ENCODE data around the gene THBS2. TPM values are rescaled to one million over a fixed set of nuclear protein-coding genes. Genes with fewer than 3 reads are reported as not detected.

THBS2 gene
- total and polyA plus RNA-seq, 12 donors = 5.2 to 45.9 (median 10.7) TPM

DNA sequence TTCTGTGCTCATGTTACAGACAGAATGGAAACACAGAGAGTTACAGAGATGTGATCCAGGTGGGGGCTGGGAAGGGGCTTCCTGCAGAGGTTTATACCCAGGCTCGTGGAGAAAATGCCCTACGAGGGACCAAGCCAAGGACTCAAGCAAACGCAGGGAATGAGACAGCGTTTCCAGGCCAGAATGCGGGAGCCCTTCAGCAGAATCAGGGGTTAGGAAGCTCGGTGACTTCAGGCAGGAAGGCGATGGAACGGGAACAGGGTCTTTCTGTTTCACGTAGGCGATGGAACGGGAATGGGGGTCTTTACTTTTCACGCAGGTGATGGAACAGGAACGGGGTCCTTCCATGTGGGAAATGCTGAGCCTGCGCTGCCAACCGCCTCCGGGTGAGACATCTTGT, 82.6 kb downstream of the THBS2 start:
- ATAC-seq (no peak), DNase-seq (no peak)
- whole genome bisulfite sequencing, 2 donors = 87 to 88% methylated on average over 16 of the region's 16 CpGs
- no peak for TF ChIP-seq CTCF (IDR thresholded peaks at IDR 0.05)
- peaks cover 0 to 7% (median 0%) of the 10 kb centered on the region in 7 donors for H3K27me3 ChIP-seq
- no peak overlapping the region for H3K27ac ChIP-seq
- no peaks in the 10 kb centered on the region for H3K9me3 ChIP-seq
- intact Hi-C loops (cut with DNase I) = no loop called here
- H3K36me3 ChIP-seq = no peaks in the 10 kb centered on the region
- H3K4me1 ChIP-seq = peaks cover 0 to 15% (median 5%) of the 10 kb centered on the region in 9 donors
- H3K4me3 ChIP-seq = no peak overlapping the region

GRCh38 chr6:169170583-169170955, 83.1 kb downstream of the THBS2 start:
- ATAC-seq = no peak
- DNase-seq = no peak
- Histone ChIP-seq H3K36me3 (no peaks in the 10 kb centered on the region), H3K9me3 (no peaks in the 10 kb centered on the region), H3K27me3 (peaks cover 0 to 7% (median 0%) of the 10 kb centered on the region in 7 donors), H3K4me1 (peaks cover 0 to 15% (median 5%) of the 10 kb centered on the region in 9 donors), H3K27ac (no peak overlapping the region), H3K4me3 (no peak overlapping the region)
- WGBS, 2 donors = 87 to 92% methylated on average over 11 of the region's 11 CpGs
- no peak for TF ChIP-seq CTCF (IDR thresholded peaks at IDR 0.05)
- intact Hi-C loops (cut with DNase I) = no loop called here

GRCh38 chr6:169169941-169170582, 83.6 kb downstream of the THBS2 start:
- H3K27me3 ChIP-seq = peaks cover 0 to 7% (median 0%) of the 10 kb centered on the region in 7 donors
- TF ChIP-seq CTCF (IDR thresholded peaks at IDR 0.05) = no peak
- no peak for ATAC-seq
- WGBS, 2 donors = 82% methylated on average over 16 of the region's 16 CpGs
- peak overlapping the region in 4 of 10 donors; percentile 74 to 88 (median 84) for H3K27ac ChIP-seq
- intact Hi-C loops (cut with DNase I) = no loop called here
- no peaks in the 10 kb centered on the region for H3K9me3 ChIP-seq
- no peak for DNase-seq
- no peak overlapping the region for H3K4me3 ChIP-seq
- no peaks in the 10 kb centered on the region for H3K36me3 ChIP-seq
- peaks cover 0 to 15% (median 5%) of the 10 kb centered on the region in 9 donors for H3K4me1 ChIP-seq

GRCh38 chr6:169169375-169169774, 84.3 kb downstream of the THBS2 start:
- no peaks in the 10 kb centered on the region for H3K9me3 ChIP-seq
- ATAC-seq (peak in 5 of 8 donors; percentile 24 to 61 (median 34)), DNase-seq (no peak)
- no peak for TF ChIP-seq CTCF (IDR thresholded peaks at IDR 0.05)
- no peak overlapping the region for H3K4me3 ChIP-seq
- intact Hi-C loops (cut with DNase I) = no loop called here
- H3K4me1 ChIP-seq = peaks cover 0 to 15% (median 5%) of the 10 kb centered on the region in 9 donors
- peaks cover 0 to 7% (median 0%) of the 10 kb centered on the region in 7 donors for H3K27me3 ChIP-seq
- H3K27ac ChIP-seq = peak overlapping the region in 8 of 10 donors; percentile 60 to 88 (median 79)
- H3K36me3 ChIP-seq = no peaks in the 10 kb centered on the region
- WGBS, 2 donors = 71 to 76% methylated on average over 17 of the region's 17 CpGs

Measured in heart right ventricle (tissue), 16 donors.